Measurements from ENCODE around the gene ITPR3.
A peak's percentile ranks its signal among the peaks of the same experiment; 100 is the strongest.

Gene ITPR3

DNA sequence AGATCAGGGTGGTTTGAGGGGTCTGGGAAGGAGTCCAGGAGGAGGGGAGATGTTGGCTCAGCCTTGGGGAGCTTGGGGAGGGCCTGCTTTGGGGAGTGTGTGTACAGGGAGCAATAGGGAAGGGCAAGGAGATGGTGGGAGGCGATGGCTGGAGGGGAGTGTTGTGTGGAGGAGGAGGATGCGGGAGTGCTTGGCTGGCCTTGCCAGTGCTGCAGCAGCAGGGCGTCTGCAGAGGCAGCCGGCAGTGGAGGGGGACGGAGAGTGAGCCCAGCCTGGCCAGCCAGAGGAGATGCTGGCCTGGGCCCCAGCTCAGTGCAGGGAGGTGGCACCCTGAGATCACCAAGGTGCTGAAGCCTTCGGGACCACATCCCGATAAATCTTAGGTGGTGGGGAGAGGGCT lies 121.7 kb downstream of the ITPR3 start:
- DNase-seq = no peak

- DNase-seq = peak; percentile 94
Observed at GRCh38 chr6:33744001-33744848, 123.1 kb downstream of the ITPR3 start.

DNA sequence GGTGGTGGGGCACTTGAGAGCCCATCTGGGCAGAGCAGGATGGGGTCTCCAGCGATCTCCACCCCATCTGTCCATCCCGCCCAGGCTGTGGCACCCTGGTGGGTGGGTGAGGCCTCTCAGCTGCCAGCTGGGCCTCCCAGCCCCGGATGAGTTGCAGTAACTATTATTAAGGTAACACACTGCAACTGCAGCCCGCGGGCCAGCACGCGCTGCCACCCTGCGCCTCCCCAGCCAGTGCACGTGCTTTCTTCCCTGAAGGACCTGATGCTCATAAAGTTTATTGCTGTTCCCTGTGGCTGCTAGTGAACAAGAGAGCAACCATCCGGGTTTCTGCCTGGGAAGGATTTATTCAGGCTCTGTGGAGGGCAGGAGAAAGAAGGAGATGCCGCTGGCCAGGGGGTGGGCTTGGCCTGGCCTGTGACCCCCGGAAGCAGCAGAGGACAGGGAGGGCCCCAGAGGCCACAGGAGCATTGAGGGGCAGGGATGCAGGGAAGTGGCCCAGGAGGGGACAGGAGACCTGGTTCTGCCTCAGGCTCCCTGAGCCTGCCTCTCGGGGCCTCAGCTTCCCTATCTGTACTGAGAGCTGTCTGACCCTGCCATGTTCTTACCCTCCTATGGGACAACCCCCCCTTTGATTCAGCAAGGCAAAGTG lies 123.9 kb downstream of the ITPR3 start:
- no peak for DNase-seq

GRCh38 chr6:33745548-33745947 lies 124.4 kb downstream of the ITPR3 start:
- no peak for DNase-seq
